HG02884 (cell line): ENCODE results near the gene OR9Q1.
"Not testable (repeated sequence)": the region's sequence is repeated elsewhere in the genome, so short reads cannot be mapped to it uniquely, and the experiment has no call there.

ENCODE experiments used
- ATAC-seq: cut with Tn5 transposase; IDR thresholded peaks from one replicate; pipeline ENCODE4 v1.9.1; 2021; ENCODE audit warnings: mild to moderate bottlenecking, moderate library complexity; ENCODE audit not compliant: unreplicated experiment

Gene OR9Q1, protein sequence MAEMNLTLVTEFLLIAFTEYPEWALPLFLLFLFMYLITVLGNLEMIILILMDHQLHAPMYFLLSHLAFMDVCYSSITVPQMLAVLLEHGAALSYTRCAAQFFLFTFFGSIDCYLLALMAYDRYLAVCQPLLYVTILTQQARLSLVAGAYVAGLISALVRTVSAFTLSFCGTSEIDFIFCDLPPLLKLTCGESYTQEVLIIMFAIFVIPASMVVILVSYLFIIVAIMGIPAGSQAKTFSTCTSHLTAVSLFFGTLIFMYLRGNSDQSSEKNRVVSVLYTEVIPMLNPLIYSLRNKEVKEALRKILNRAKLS

DNA sequence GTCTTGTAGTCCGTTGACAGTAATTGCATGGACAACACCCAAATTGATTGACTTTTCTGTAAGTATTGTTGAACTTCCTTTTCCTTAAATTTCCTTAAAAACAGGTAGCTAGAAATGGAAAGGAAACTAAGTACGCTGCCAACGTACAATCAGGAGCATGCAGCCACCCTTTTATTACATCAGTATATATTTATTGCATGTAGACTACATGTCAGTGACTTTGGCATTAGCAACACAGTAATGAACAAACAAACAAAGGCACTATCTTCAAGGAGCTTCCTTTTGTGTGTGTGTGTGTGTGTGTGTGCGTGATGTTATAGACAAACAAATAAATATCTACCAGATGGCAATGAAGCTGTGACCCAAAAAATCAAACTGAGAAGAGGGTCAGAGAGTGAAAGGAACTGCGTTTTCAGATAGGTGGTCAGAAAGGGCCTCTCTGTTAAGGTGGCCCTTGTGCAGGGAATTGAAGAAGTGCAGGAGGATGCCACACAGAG, at the start of gene OR9Q1:
OR9Q1 (plus strand) TSS at position 447 of the 497 bp plus-strand sequence. CDS start 155,564 bp downstream, outside the sequence.
- no peak for ATAC-seq

DNA sequence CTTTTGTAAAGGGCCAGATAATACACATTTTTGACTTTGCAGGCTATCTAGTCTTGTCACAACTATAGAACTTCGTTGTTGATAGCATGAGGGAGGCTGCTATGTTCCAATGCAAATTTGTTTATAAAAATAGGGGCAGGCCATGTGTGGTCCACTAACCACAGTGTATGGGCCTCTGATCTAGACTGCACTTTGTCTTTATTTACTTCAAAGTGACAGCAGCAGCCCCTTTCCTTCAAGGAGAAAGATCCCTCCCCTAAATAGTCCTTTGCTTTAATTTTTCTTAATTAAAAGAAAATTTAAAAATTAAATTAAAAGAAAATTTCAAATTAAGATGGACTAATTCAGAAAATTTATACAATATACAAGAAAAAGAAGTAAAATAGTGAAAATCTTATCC, 49.5 kb upstream of the OR9Q1 start:
- ATAC-seq: no peak

DNA sequence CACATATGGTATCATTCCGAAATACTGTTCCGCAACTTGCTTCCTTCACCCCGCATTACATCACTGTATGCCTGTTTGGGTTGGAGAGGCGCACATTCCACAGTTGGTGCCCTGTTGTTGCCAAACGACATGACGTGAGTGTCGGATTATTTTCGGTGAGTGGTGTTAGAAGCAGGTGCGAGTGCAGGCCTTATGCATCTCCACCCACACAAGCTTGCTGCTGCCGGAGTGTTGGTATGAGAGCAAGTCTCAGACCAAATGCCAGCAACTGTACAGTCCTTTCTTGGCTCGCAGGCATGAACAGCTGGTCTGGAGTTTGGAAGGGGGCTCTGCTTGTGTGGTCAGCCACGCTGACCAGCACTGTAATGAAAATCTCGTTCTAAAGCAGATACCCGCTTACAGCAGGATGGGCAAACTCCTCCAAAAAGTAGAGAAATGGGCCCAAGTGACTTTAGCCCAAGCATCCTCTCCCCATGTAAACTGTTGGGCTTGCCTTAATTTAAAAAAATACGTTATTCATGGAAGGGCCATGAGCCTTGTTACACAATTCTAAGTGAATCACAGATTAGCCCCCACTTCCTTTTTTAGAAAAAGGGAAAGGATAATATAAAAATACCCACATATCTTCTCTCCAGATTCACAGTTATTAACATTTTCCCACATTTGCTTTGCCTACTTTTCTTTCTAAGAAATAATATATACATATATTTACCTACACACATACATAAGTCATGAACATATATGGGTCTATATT, 48.7 kb upstream of the OR9Q1 start:
- ATAC-seq: no peak

DNA sequence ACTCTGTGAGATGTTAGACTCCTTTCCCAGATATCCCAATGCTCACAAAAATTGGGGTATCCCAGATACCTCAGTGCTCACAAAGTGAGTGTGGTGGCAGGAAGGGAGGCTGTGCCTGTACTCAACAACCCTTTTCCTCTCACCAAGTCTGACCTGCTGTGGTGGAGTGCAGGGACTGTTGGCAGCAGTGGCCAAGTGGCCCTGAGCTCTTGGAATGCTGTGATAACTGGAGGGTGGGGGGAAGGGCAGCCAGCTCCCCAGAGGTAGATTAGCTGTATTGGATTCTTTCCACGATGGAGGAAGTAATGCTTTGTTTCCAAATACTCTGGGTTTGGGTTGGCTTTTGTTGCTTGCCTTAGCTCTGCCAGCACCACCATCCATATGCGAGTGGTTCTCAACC, 46.0 kb upstream of the OR9Q1 start:
- no peak for ATAC-seq

DNA sequence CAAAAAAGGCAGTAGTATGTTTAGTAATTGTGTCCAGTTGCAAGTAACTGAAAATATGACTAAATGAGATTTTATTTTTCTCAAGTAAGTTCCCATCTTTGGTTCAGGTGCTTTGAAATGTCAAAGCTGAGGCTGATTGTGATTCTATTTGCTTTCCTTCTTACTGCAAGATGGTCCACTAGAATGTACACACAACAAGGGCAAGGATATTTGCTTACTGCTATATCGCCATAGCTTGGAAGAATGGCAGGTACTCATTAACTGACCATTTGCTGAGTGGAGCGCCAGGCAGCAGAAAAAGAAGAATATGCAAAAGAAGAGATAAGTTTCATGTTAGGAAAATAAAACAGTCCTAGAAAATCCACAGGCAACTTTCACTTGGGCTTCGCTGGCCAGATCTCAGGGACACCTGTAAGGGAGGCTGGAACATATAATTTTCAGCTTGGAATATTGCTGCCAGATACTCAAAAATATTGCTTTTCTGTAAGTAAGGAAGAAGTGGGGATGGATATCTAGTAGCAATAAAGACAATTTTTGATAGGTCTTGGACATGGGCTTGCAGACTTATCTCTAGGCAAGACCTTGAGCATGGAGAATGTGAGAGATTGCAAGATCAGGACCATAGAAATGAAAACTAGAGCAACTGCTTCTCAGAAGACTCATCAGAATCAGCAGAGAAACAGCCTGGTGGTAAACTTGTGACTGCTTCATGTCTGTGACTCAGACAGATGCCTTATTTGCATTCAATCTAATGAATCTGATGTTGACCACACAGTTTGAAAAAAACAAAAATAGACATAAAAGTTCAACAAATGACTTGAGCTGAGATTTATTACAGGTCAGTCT, 44.8 kb upstream of the OR9Q1 start:
- ATAC-seq: no peak

DNA sequence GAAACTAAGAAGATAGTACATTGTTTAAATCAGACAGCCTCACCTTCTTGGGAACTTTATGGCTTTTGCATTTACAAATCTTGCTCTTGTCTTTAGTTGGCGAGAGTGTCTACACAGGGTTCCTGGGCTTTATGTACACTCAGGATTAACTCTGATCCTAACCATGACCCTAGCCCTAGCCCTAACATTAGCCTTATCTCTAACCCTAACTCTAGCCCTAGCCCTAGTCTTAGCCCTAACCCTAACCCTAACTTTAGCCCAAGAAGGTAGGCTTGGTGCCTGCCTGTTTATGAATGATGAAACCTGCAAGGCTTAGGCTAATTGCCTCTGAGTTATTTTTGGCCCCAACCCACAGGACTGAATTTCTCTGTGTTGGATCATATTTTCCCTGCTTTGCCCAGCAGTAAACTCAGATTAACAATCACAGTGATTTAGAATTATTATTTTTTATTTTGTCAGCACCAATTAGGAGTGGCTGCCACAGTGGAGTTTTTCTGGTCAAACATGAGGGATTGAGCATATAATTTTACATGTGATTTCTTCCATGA, 44.1 kb upstream of the OR9Q1 start:
- ATAC-seq: no peak

DNA sequence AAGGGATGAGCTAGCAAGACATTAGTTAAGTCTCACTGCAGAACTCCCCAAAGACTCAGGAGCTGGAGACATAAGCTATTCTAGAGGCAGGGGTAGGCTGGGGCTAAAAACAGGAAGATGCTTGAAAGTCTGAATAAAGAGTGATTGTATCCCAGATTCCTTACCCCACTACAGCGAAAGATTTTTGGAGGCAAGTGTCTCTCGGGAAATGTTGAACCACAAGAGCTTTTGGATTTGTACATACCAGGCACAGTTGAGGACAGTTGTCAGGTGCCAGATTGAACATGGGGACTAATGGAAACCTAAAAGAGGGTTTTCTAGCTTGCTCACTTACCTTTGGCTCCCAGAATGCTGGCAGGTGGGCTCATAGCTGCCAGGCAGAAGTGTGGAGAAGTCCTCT, 43.5 kb upstream of the OR9Q1 start:
- no peak for ATAC-seq

DNA sequence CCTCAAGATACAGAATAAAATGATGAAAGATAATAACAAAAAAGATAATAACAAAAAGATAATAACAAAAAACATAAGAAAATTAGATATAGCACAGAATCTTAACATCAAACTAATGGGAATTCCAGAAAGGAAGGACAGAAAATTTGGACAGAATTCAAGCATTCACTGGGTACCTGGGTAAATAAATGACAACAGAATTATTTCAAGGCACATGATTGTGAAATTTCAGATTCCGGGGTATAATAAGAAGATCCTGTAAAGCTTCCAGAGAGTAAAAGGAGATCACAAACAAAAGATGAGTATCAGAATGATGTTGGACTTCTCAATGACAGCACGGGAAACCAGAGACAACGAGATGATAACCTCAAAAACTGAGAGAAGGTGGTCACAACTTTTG, 42.1 kb upstream of the OR9Q1 start:
- ATAC-seq: no peak

DNA sequence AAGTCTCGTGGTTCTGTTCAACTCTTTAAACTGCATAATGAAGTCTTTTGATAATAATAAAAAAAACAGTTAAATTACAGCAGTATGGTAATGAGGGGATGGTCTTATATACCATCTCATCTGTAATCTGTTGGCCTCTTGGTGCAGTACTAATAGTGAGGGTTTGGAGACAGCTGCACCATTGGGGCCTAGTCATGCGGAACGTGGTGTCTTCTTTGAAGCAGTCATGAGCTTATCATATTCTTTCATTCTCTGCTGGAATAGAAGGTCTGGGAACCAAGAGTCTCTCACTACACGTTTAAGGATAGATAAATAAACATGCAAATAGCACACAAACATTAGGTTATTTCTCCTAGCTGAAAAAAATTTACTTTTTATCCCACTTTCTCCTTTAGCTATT, 40.9 kb upstream of the OR9Q1 start:
- no peak for ATAC-seq

DNA sequence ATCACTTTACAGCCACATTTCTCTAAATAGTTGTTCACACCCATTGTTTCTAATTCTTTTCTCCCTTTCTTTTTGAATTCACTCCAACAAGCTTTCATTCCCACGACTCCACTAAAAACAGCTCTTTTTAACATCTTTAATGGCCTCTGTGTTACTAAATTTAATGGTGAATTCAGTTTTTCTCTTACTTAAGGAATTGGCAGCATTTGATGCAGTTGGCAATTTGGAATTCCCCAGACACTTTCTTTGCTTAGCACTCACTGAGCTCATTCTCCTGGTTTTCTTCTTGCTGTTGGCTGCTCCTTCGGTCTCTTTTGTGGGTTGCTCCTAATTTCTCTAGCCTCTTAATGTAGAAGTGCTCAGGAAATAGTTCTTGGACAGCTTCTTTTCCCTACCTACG, 40.5 kb upstream of the OR9Q1 start:
- no peak for ATAC-seq

DNA sequence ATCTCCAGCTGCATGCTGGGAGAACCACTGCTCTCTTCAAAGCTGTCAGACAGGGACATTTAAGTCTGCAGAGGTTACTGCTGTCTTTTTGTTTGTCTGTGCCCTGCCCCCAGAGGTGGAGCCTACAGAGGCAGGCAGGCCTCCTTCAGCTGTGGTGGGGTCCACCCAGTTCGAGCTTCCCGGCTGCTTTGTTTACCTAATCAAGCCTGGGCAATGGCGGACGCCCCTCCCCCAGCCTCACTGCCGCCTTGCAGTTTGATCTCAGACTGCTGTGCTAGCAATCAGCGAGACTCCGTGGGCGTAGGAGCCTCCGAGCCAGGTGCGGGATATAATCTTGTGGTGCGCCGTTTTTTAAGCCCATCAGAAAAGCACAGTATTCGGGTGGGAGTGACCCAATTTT, 24.2 kb upstream of the OR9Q1 start:
- ATAC-seq: not testable (repeated sequence)

DNA sequence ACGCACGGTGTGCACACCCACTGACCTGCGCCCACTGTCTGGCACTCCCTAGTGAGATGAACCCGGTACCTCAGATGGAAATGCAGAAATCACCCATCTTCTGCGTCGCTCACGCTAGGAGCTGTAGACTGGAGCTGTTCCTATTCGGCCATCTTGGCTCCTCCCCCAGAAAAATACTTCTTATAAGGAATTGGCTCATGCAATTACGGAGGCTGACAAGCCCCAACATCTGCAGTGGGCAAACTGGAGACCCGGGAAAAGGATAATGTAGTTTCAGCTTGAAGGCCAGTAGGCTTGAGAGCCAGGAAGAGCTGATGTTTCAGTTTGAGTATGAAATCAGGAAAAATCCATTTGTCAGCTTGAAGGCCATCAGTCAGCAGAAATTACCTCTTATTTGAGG, 23.7 kb upstream of the OR9Q1 start:
- ATAC-seq: not testable (repeated sequence)

DNA sequence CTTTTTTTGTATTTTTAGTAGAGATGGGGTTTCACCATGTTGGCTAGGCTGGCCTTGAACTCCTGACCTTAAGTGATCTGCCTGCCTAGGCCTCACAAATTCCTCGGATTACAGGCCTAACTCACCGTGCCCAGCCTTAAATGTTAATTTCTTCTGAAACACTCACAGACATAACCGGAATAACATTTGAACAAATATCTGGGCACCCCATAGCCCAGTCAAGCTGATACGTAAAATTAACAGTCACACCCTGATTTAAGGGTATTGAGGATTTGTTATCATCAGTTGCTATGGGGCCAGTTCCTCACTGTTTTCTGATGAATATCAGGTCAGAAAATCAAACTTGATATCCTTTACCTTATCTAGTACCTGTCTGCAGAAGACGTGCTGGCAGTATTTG, 23.0 kb upstream of the OR9Q1 start:
- ATAC-seq: no peak

DNA sequence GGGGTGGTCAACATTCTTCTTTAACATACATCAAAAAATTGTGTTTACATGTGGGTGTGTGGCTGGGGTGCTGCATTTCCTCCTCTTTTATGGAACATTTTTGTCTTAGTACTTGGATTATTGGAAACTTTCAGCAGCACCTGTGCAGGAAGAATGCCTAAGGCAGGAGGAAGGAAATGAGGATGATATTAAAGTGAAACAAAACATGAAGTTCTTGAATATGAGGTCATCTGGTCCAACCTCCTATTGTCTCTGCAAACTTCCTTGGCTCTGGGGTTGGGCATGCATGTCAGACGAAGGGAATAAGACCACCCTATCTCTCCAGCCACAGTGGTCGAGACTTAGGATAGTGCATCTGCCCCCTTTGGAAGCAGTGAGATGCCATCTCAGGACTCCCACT, 20.6 kb upstream of the OR9Q1 start:
- no peak for ATAC-seq

DNA sequence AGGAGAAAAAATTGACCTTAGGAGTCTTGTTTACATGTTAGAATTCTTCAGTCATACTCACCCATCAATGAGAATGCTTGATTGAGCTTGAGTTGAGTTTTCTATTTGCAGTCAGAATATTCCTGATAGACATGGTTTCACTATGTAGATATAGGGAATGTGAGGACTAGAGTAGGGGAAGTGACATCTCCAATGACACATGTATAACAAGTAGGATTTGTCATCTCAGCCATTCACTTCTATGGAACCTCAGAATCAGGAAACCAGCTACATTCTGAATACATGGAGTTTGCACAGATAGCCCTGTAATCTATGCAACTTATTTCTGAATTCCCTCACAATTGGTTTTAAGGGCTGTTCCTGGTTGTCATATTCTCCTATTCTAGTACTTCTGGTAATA, 20.1 kb upstream of the OR9Q1 start:
- ATAC-seq: no peak

DNA sequence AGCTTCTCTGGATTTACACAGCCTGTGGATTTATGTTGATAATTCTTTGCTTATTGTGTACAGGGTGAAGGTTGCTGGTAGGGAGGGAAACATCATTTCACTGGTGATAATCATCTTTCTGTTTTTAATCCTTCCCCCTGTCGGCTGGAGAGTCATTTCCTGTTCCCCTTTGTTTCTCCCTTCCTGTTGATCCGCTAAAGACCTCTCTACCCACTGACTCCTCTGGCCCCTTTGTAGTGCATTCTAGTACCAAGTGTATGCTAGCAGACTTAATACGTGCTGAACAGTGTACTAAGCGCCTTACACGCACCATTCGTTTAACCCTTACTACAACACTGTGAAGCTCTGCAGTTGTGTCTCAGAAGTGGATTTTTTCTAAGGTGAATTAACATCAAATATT, 19.0 kb upstream of the OR9Q1 start:
- no peak for ATAC-seq

DNA sequence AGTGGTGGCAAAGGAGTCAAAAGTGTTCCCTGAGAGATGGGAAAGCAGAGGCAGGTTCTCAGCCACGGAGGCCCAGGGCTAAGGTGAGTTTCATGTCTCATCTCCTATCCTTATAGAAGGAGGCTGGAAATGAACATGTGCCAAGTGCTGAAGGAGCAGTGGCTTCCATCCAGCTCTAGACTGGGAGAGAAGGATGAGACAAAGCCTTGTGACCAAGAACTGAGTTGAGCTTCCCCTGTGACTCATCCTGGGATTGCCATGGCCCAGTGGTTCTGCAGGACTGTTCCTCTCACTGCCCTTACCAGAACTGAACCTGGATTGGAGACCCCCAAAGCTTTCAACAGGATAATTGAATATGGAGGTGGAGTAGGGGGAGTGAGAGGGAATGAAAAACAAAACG, 16.7 kb upstream of the OR9Q1 start:
- ATAC-seq: no peak

DNA sequence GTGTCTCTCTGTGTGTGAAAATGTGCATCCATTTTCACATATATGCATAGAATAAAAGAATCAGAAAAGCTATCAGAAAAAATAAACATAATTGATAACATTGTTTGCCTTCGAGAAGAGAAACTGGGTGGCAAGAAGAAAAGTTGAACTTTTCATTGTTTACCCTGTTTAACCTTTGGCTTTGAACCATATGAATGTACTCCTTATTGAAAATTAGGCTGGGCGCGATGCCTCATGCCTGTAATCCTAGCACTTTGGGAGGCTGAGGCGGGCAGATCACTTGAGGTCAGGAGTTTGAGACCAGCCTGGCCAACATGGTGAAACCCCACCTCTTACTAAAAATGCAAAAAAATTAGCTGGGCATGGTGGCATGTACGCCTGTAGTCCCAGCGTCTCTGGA, 11.9 kb upstream of the OR9Q1 start:
- no peak for ATAC-seq

DNA sequence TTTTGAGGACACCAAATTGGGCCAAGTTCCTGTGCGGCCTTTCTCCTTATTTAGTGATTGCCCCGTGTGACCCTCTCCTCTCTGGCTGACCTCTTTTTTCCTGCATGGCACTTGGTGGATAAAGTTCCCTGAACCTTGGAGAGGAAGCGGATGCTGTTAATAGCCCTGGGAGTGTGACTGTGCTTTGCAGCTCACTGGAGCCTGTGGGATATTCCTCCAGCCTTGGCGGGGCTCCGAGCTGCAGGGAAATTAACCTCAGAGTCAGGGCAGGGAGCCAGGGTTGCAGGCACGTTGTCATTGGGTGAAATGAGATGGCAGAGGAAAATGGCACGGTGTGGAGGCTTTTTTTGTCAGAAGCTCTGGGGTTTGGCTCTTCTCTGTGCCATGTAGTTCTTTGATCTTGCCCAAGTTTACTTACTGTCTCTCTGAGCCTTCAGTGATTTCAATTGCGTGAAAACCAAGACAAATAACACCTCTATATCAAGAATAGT, 965 bp downstream of the OR9Q1 start:
- ATAC-seq: no peak

DNA sequence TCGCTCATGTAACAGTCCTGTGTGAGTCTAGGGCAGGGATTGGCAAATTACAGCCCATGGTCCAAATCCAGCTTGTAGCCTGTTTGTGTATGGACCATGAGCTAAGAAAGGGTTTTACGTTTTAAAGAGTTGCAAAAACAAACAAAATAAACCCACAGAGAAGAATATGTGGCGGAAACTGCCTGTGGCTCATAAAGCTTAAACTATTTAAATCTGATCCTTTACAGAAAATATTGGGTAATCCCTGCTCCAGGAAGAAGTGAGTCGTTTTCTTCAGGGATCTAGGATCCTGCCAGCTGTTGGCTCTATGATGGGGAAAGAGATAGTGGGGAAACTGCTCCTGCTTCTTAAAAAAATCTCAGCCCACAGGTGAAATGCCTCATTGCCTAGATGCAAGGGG, 3.7 kb downstream of the OR9Q1 start:
- no peak for ATAC-seq
